ENCODE data around the gene TEKTIP1. TPM values are rescaled to one million over a fixed set of nuclear protein-coding genes. Genes with fewer than 3 reads are reported as not detected.
A peak's percentile ranks its signal among the peaks of the same experiment; 100 is the strongest.

Gene TEKTIP1
- total and polyA plus RNA-seq, 9 of the 15 experiments (the other 6 are each of a cell fraction or from before 2014, with no cell fraction given) = 0.66 TPM; not detected in 8

DNA sequence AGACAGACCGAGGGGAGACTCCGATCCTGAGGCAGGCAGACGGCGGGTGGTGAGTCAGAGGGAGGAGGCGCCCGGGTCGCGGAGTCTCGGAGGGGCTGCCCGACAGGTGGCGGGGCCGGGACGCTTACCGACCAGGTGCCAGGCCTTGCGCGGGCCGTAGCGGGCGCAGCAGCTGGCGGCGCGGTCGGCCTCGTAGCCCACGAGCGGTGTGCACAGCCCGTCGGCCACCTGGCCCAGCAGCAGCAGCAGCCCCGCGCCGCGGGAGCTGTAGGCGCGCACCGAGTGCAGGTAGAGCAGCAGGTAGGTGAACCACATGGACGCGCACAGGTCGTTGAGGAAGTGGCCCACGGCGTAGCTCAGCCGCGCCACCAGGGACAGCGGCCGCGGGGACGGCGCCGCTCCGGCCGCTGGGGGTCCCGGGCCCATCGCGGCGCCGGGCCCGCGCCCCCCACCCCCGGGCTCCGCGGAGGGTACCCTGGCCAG, 18.0 kb downstream of the TEKTIP1 start (continued):
- TF ChIP-seq ZNF398 (CRISPR knock-in tag; IDR thresholded peaks at IDR 0.05) = no peak
- no peak for TF ChIP-seq E2F8 (IDR thresholded peaks at IDR 0.05; ENCODE audit: low read depth, partially characterized antibody)
- peak; percentile 19 for TF ChIP-seq KDM5B (IDR thresholded peaks at IDR 0.05; ENCODE audit: insufficient replicate concordance, low read depth, low read length)
- no peak for TF ChIP-seq GMEB1 (CRISPR knock-in tag; IDR thresholded peaks at IDR 0.05)
- no peak for TF ChIP-seq NFE2L1 (tag; IDR thresholded peaks at IDR 0.05; ENCODE audit: borderline replicate concordance, low read depth)
- no peak for TF ChIP-seq SNIP1 (IDR thresholded peaks at IDR 0.05; ENCODE audit: low read depth)
- TF ChIP-seq ZMIZ1 (IDR thresholded peaks at IDR 0.05; ENCODE audit: low read depth in 2 of 2, low read length in 2 of 2) = no peak
- no peak for TF ChIP-seq USF2 (CRISPR knock-in tag; IDR thresholded peaks at IDR 0.05)
- no peak for TF ChIP-seq CBFA2T3 (IDR thresholded peaks at IDR 0.05)
- TF ChIP-seq KLF1 (tag; IDR thresholded peaks at IDR 0.05) = no peak
- no peak for TF ChIP-seq ZNF280B (CRISPR knock-in tag; IDR thresholded peaks at IDR 0.05)
- no peak for TF ChIP-seq FOXO4 (CRISPR knock-in tag; IDR thresholded peaks at IDR 0.05)

All from K562 (cell line).